Parathyroid adenoma (tissue), 2 donors: ENCODE measurements around the gene PISD.

Source experiments
- H2AFZ ChIP-seq: fragments of 300-600 bp; sonication (generic); one replicate; pipeline ENCODE4 v1.7.0; 2017; ENCODE audit warnings: antibody characterized with exemption, mild to moderate bottlenecking
- H3K27ac ChIP-seq: fragments of 300-600 bp; sonication (generic); one replicate; pipeline ENCODE4 v1.7.0; 2017
- H3K27me3 ChIP-seq: fragments of 300-600 bp; sonication (generic); one replicate; pipeline ENCODE4 v1.7.0; 2017; ENCODE audit warnings: low read length; ENCODE audit not compliant: control insufficient read depth, insufficient read depth
- H3K36me3 ChIP-seq: fragments of 300-600 bp; sonication (generic); one replicate; pipeline ENCODE4 v1.7.0; 2017; ENCODE audit warnings: low read length; ENCODE audit not compliant: control insufficient read depth, insufficient read depth
- H3K4me1 ChIP-seq: fragments of 300-600 bp; sonication (generic); one replicate; pipeline ENCODE4 v1.7.0; 2017; ENCODE audit warnings: control low read depth
- H3K4me2 ChIP-seq: fragments of 300-600 bp; sonication (generic); one replicate; pipeline ENCODE4 v1.7.0; 2017; ENCODE audit warnings: low read length
- H3K4me3 ChIP-seq: fragments of 300-600 bp; sonication (generic); one replicate; pipeline ENCODE4 v1.7.0; 2017; ENCODE audit warnings: low read depth, low read length
- H3K79me2 ChIP-seq: fragments of 300-600 bp; sonication (generic); one replicate; pipeline ENCODE4 v1.7.0; 2017; ENCODE audit warnings: control low read depth
- H3K9ac ChIP-seq: fragments of 300-600 bp; sonication (generic); one replicate; pipeline ENCODE4 v1.7.0; 2017; ENCODE audit warnings: mild to moderate bottlenecking
- H3K9me3 ChIP-seq: fragments of 300-600 bp; sonication (generic); one replicate; pipeline ENCODE4 v1.7.0; 2017; ENCODE audit warnings: low read length; ENCODE audit not compliant: control insufficient read depth
- TF ChIP-seq, protein P1 (sequence below): fragments of 300-600 bp; sonication (generic); IDR thresholded peaks from one replicate; pipeline ENCODE4 v1.7.0; 2017; ENCODE audit warnings: antibody characterized with exemption, mild to moderate bottlenecking
- donor health status: primary hyperparathyroidism.

PISD gene

DNA sequence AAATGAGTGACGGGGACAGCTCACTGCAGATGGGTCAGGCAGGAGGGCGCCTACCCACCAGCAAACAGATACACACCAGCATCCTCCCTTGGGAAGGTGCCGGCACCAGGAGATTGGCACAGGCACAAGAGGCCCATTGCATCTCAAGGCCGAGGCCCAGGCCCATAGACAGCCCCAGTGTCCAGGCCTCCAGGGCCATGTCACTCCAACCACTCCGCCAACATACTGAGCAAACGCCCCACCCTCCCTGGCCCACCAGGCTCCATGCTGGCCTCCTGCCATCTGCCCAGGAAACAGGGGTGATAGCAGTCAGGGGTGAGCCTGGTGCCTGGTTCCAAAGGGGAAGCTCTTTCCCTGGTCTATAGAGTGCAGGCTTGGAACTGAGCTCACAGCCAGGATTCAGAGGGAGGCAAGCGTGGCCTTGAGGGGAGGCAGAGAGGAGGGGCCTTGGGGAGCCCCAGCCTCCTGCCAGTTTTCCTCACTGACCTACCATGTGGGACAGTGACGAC is 34.7 kb downstream of the PISD start:
- no peak overlapping the region for H3K9ac ChIP-seq
- no peaks in the 10 kb centered on the region for H3K36me3 ChIP-seq
- no peak overlapping the region for H2AFZ ChIP-seq
- no peaks in the 10 kb centered on the region for H3K27me3 ChIP-seq
- no peak overlapping the region for H3K4me3 ChIP-seq
- H3K9me3 ChIP-seq = no peaks in the 10 kb centered on the region
- peaks cover 5% of the 10 kb centered on the region for H3K4me1 ChIP-seq
- no peak overlapping the region for H3K4me2 ChIP-seq
- no peak overlapping the region for H3K27ac ChIP-seq
- TF ChIP-seq, protein P1, sequence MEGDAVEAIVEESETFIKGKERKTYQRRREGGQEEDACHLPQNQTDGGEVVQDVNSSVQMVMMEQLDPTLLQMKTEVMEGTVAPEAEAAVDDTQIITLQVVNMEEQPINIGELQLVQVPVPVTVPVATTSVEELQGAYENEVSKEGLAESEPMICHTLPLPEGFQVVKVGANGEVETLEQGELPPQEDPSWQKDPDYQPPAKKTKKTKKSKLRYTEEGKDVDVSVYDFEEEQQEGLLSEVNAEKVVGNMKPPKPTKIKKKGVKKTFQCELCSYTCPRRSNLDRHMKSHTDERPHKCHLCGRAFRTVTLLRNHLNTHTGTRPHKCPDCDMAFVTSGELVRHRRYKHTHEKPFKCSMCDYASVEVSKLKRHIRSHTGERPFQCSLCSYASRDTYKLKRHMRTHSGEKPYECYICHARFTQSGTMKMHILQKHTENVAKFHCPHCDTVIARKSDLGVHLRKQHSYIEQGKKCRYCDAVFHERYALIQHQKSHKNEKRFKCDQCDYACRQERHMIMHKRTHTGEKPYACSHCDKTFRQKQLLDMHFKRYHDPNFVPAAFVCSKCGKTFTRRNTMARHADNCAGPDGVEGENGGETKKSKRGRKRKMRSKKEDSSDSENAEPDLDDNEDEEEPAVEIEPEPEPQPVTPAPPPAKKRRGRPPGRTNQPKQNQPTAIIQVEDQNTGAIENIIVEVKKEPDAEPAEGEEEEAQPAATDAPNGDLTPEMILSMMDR = no peak
- peaks cover 12% of the 10 kb centered on the region for H3K79me2 ChIP-seq

DNA sequence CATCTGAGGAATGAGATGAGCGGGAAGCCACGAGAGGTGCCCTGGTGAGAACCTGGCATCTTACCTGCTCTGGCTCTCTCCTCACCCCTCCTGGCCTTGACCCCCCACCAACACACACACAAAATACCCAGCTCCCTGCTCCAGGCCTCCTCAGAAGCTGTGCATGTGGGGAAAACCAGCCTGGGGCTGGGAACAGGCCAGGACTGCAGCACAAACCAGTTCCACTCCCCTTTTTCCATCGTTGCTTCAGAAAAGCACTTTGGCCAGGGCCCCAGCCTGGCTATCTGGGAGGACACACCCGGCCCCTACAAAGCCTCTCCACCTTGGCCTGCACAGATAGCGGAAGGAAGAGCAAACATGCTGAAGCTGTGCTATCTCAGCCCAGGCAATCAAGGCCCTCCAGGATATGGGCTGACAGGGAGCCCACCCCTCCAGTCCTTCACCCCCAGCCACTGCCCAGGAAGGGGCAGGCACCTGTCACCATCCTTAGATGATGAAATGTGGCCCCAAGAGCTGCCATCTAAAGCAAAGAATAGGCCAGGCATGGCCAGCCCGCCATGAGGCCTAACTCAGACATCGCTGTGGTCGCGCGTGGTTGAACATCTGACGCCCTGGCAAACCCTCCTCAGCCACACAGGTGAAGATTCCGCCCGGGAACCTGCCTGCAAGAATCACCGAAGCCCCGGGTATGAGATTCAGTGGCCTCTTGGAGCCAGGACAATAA is 35.4 kb downstream of the PISD start:
- no peak overlapping the region for H3K4me3 ChIP-seq
- H3K36me3 ChIP-seq = no peaks in the 10 kb centered on the region
- TF ChIP-seq, protein P1 = no peak
- H3K4me1 ChIP-seq = peaks cover 5% of the 10 kb centered on the region
- no peak overlapping the region for H3K4me2 ChIP-seq
- H3K27ac ChIP-seq = no peak overlapping the region
- no peak overlapping the region for H2AFZ ChIP-seq
- no peaks in the 10 kb centered on the region for H3K9me3 ChIP-seq
- H3K27me3 ChIP-seq = no peaks in the 10 kb centered on the region
- no peak overlapping the region for H3K9ac ChIP-seq
- peaks cover 12% of the 10 kb centered on the region for H3K79me2 ChIP-seq

DNA sequence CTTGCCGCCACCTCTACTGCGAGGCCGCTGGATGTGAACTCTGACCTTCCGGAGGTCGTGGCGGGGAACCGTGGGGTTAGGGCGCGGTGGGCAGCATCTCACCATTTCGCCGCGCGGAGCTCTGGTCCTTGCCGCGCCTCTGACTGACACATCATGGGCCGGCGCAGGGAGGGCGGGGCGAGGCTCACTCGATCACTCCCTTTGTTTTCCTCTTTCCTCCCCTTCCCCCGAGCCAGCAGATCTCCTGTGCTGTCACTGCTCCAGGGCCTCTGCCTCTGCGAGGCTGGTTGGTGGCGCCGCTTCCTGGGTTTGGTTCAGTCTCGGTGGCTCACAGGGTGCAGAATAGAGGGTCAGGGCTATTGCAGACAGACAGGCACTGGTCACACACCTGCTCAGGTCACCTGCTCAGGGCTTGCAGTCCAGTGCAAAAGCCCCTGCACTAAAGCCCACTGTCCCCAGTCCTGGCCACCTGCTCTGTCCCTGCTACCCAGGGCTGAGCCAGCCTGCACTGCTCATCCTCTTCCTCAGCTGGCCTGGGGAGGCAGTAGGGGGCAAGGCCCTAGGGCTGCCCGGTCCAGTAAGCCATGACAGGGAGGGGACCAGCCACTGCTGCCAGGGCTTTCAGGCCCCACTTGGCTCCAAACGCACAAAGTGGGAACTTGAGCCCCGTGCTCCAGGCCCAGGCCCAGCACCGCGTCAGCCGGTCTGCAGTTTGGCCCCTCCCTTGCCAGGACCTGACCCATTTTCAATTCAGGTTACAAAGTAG is 36.2 kb downstream of the PISD start:
- H3K9ac ChIP-seq = no peak overlapping the region
- no peak overlapping the region for H3K4me2 ChIP-seq
- H3K27me3 ChIP-seq = no peaks in the 10 kb centered on the region
- H3K4me1 ChIP-seq = peaks cover 5% of the 10 kb centered on the region
- H2AFZ ChIP-seq = no peak overlapping the region
- H3K79me2 ChIP-seq = peaks cover 12% of the 10 kb centered on the region
- no peak overlapping the region for H3K4me3 ChIP-seq
- H3K36me3 ChIP-seq = no peaks in the 10 kb centered on the region
- TF ChIP-seq, protein P1 = no peak
- no peaks in the 10 kb centered on the region for H3K9me3 ChIP-seq
- no peak overlapping the region for H3K27ac ChIP-seq

DNA sequence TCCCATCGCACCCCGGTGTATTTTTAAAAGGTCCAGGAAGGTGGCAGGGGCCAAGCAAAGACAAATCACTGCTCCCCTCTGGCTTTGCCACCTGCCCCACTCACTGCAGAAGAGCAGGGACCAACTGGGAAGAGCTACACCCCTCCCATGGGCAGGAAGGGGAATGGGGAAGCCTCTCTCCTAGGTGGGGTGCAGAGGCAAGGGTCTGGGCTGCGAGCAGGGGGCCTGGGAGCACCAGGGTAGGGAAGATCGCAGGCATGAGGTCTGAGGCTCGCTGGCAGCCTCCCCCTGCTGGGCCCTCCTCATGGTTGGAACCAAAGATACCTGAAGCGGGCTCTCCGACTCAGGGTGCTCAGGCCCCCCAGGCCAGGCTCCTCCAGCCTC is 36.8 kb downstream of the PISD start:
- H3K36me3 ChIP-seq = no peaks in the 10 kb centered on the region
- H3K9me3 ChIP-seq = no peaks in the 10 kb centered on the region
- no peak overlapping the region for H3K4me3 ChIP-seq
- TF ChIP-seq, protein P1 = no peak
- H3K4me2 ChIP-seq = no peak overlapping the region
- H2AFZ ChIP-seq = no peak overlapping the region
- no peaks in the 10 kb centered on the region for H3K27me3 ChIP-seq
- no peak overlapping the region for H3K9ac ChIP-seq
- H3K27ac ChIP-seq = no peak overlapping the region
- peaks cover 5% of the 10 kb centered on the region for H3K4me1 ChIP-seq
- peaks cover 12% of the 10 kb centered on the region for H3K79me2 ChIP-seq
